Measurements from ENCODE around the gene CRTC1.

The CRTC1 gene

GRCh38 chr19:18774782-18775444 lies 91.4 kb downstream of the CRTC1 start:
- no peak overlapping the region for H3K9ac ChIP-seq

GRCh38 chr19:18775586-18776287 lies 92.3 kb downstream of the CRTC1 start:
- TF ChIP-seq CTCF (IDR thresholded peaks at IDR 0.05): no peak

More at GRCh38 chr19:18774782-18775444, 91.4 kb downstream of the CRTC1 start:
- no peak overlapping the region for H2AFZ ChIP-seq
- no peaks in the 10 kb centered on the region for H3K36me3 ChIP-seq (ENCODE audit: control insufficient read depth, insufficient read depth, low read length)
- no peaks in the 10 kb centered on the region for H3K4me1 ChIP-seq
- no peaks in the 10 kb centered on the region for H3K79me2 ChIP-seq
- H3K9me3 ChIP-seq (ENCODE audit: control insufficient read depth, low read length): no peaks in the 10 kb centered on the region
- H3K27ac ChIP-seq: no peak overlapping the region
- no peak overlapping the region for H3K4me2 ChIP-seq (ENCODE audit: low read length)
- H3K4me3 ChIP-seq (ENCODE audit: low read depth, low read length): no peak overlapping the region
- no peaks in the 10 kb centered on the region for H3K27me3 ChIP-seq (ENCODE audit: control insufficient read depth, insufficient read depth, low read length)
- TF ChIP-seq CTCF (IDR thresholded peaks at IDR 0.05): no peak

GRCh38 chr19:18776288-18776594 lies 92.8 kb downstream of the CRTC1 start:
- Histone ChIP-seq H3K79me2 (no peaks in the 10 kb centered on the region), H3K4me2 (ENCODE audit: low read length) (no peak overlapping the region), H3K4me1 (no peaks in the 10 kb centered on the region), H3K9ac (no peak overlapping the region), H3K27me3 (ENCODE audit: control insufficient read depth, insufficient read depth, low read length) (no peaks in the 10 kb centered on the region), H3K9me3 (ENCODE audit: control insufficient read depth, low read length) (no peaks in the 10 kb centered on the region), H3K4me3 (ENCODE audit: low read depth, low read length) (no peak overlapping the region), H2AFZ (no peak overlapping the region), H3K27ac (no peak overlapping the region), H3K36me3 (ENCODE audit: control insufficient read depth, insufficient read depth, low read length) (no peaks in the 10 kb centered on the region)
- TF ChIP-seq CTCF (IDR thresholded peaks at IDR 0.05): no peak

More at GRCh38 chr19:18775586-18776287, 92.3 kb downstream of the CRTC1 start:
- H3K9me3 ChIP-seq (ENCODE audit: control insufficient read depth, low read length): no peaks in the 10 kb centered on the region
- H3K79me2 ChIP-seq: no peaks in the 10 kb centered on the region
- H3K36me3 ChIP-seq (ENCODE audit: control insufficient read depth, insufficient read depth, low read length): no peaks in the 10 kb centered on the region
- no peak overlapping the region for H3K4me3 ChIP-seq (ENCODE audit: low read depth, low read length)
- H3K4me1 ChIP-seq: no peaks in the 10 kb centered on the region
- no peak overlapping the region for H2AFZ ChIP-seq
- no peak overlapping the region for H3K4me2 ChIP-seq (ENCODE audit: low read length)
- H3K27ac ChIP-seq: no peak overlapping the region
- no peak overlapping the region for H3K9ac ChIP-seq
- H3K27me3 ChIP-seq (ENCODE audit: control insufficient read depth, insufficient read depth, low read length): no peaks in the 10 kb centered on the region

- no peak overlapping the region for H3K9ac ChIP-seq
- no peaks in the 10 kb centered on the region for H3K79me2 ChIP-seq
- H3K27me3 ChIP-seq (ENCODE audit: control insufficient read depth, insufficient read depth, low read length): no peaks in the 10 kb centered on the region
- no peak overlapping the region for H3K4me2 ChIP-seq (ENCODE audit: low read length)
- H3K4me3 ChIP-seq (ENCODE audit: low read depth, low read length): no peak overlapping the region
- no peaks in the 10 kb centered on the region for H3K36me3 ChIP-seq (ENCODE audit: control insufficient read depth, insufficient read depth, low read length)
- no peak for TF ChIP-seq CTCF (IDR thresholded peaks at IDR 0.05)
- H2AFZ ChIP-seq: no peak overlapping the region
- H3K4me1 ChIP-seq: no peaks in the 10 kb centered on the region
- H3K9me3 ChIP-seq (ENCODE audit: control insufficient read depth, low read length): no peaks in the 10 kb centered on the region
- H3K27ac ChIP-seq: no peak overlapping the region
Observed at GRCh38 chr19:18776736-18777135, 93.3 kb downstream of the CRTC1 start.
